ENCODE data around the gene DROSHA.
"Not testable (repeated sequence)": the region's sequence is repeated elsewhere in the genome, so short reads cannot be mapped to it uniquely, and the experiment has no call there.

The DROSHA gene

GRCh38 chr5:31573494-31574142, 41.7 kb upstream of the DROSHA start:
- TF ChIP-seq, protein P1, sequence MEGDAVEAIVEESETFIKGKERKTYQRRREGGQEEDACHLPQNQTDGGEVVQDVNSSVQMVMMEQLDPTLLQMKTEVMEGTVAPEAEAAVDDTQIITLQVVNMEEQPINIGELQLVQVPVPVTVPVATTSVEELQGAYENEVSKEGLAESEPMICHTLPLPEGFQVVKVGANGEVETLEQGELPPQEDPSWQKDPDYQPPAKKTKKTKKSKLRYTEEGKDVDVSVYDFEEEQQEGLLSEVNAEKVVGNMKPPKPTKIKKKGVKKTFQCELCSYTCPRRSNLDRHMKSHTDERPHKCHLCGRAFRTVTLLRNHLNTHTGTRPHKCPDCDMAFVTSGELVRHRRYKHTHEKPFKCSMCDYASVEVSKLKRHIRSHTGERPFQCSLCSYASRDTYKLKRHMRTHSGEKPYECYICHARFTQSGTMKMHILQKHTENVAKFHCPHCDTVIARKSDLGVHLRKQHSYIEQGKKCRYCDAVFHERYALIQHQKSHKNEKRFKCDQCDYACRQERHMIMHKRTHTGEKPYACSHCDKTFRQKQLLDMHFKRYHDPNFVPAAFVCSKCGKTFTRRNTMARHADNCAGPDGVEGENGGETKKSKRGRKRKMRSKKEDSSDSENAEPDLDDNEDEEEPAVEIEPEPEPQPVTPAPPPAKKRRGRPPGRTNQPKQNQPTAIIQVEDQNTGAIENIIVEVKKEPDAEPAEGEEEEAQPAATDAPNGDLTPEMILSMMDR (IDR thresholded peaks at IDR 0.05; ENCODE audit: low read depth, low read length), result no peak
- TF ChIP-seq MYC (IDR thresholded peaks at IDR 0.05; ENCODE audit: low read depth, low read length), result no peak
- TF ChIP-seq, protein P2, sequence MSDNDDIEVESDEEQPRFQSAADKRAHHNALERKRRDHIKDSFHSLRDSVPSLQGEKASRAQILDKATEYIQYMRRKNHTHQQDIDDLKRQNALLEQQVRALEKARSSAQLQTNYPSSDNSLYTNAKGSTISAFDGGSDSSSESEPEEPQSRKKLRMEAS (IDR thresholded peaks at IDR 0.05; ENCODE audit: low read depth, low read length), result no peak
- TF ChIP-seq POLR2A (IDR thresholded peaks at IDR 0.05; ENCODE audit: extremely low read depth, insufficient read length), result no peak
- H3K4me3 ChIP-seq (ENCODE audit: low read depth, low read length), result no peak overlapping the region
- DNase-seq (ENCODE audit: low read depth), result no peak

DNA sequence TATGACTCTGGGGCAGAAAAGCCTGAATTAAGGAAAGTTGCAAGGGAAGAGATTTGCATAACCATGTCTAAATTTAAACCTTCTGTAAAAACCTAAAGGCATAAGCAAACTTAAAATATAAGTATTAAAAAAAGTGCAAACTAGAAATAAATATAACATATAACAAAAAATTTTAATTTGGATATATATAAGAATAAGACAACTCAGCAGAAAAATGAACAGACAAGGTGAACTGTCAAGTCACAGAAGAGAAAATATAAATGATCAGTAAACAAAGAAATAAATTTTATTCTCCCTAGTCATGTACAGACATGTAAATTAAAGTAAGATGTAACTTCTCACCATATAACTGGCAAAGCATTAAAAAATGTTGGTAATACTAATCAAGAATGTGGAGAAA, 37.2 kb upstream of the DROSHA start:
- TF ChIP-seq, protein P1 (IDR thresholded peaks at IDR 0.05; ENCODE audit: low read depth, low read length), result no peak
- TF ChIP-seq MYC (IDR thresholded peaks at IDR 0.05; ENCODE audit: low read depth, low read length), result no peak
- no peak overlapping the region for H3K4me3 ChIP-seq (ENCODE audit: low read depth, low read length)
- no peak for DNase-seq (ENCODE audit: low read depth)

GRCh38 chr5:31568302-31568835, 36.5 kb upstream of the DROSHA start:
- DNase-seq (ENCODE audit: low read depth), result no peak
- H3K4me3 ChIP-seq (ENCODE audit: low read depth, low read length), result no peak overlapping the region
- TF ChIP-seq, protein P2 (IDR thresholded peaks at IDR 0.05; ENCODE audit: low read depth, low read length), result no peak
- TF ChIP-seq, protein P1 (IDR thresholded peaks at IDR 0.05; ENCODE audit: low read depth, low read length), result no peak
- TF ChIP-seq MYC (IDR thresholded peaks at IDR 0.05; ENCODE audit: low read depth, low read length), result no peak
- TF ChIP-seq POLR2A (IDR thresholded peaks at IDR 0.05; ENCODE audit: extremely low read depth, insufficient read length), result no peak

DNA sequence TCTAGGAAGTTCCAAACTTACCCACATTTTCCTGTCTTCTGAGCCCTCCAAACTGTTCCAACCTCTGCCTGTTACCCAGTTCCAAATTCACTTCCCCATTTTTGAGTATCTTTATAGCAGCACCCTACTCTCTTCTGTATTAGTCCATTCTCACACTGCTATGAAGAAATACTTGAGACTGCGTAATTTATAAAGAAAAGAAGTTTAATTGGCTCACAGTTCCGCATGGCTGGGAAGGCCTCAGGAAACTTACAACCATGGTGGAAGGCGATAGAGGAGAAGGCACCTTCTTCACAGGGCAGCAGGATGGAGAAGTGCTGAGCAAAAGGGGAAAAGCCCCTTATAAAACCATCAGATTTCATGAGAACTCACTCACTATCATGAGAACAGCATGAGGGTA, 34.5 kb upstream of the DROSHA start:
- H3K4me3 ChIP-seq (ENCODE audit: low read depth, low read length), result not testable (repeated sequence)
- DNase-seq (ENCODE audit: low read depth), result peak; percentile 36

- H3K4me3 ChIP-seq (ENCODE audit: low read depth, low read length), result no peak overlapping the region
- DNase-seq (ENCODE audit: low read depth), result peak; percentile 11
- TF ChIP-seq, protein P1 (IDR thresholded peaks at IDR 0.05; ENCODE audit: low read depth, low read length), result no peak
- no peak for TF ChIP-seq MYC (IDR thresholded peaks at IDR 0.05; ENCODE audit: low read depth, low read length)
- TF ChIP-seq POLR2A (IDR thresholded peaks at IDR 0.05; ENCODE audit: extremely low read depth, insufficient read length), result no peak
- TF ChIP-seq, protein P2 (IDR thresholded peaks at IDR 0.05; ENCODE audit: low read depth, low read length), result no peak
Measured at GRCh38 chr5:31563216-31563615, 31.3 kb upstream of the DROSHA start.

GRCh38 chr5:31561946-31562345, 30.1 kb upstream of the DROSHA start:
- H3K4me3 ChIP-seq (ENCODE audit: low read depth, low read length), result no peak overlapping the region
- TF ChIP-seq POLR2A (IDR thresholded peaks at IDR 0.05; ENCODE audit: extremely low read depth, insufficient read length) (no peak), MYC (IDR thresholded peaks at IDR 0.05; ENCODE audit: low read depth, low read length) (no peak)
- TF ChIP-seq, protein P2 (IDR thresholded peaks at IDR 0.05; ENCODE audit: low read depth, low read length), result no peak
- TF ChIP-seq, protein P1 (IDR thresholded peaks at IDR 0.05; ENCODE audit: low read depth, low read length), result no peak
- DNase-seq (ENCODE audit: low read depth), result no peak

Measured in NB4 (cell line).